Pancreas (tissue), 10 donors: ENCODE data around the gene BABAM2. TPM values are rescaled to one million over a fixed set of nuclear protein-coding genes. Genes with fewer than 3 reads are reported as not detected.

Experiments
- ATAC-seq, 4 donors: fragments of 200-7000 bp; cut with Tn5 transposase; one replicate each; pipeline versions ENCODE4 v1.8.0 to v1.9.1; 2020; ENCODE audit warnings: mild to moderate bottlenecking in 4 of 4, moderate library complexity in 4 of 4
- DNase-seq, 6 donors: peaks; one replicate each; pipeline ENCODE4 v3.0.0-alpha.2; 2020
- FAIRE-seq: peaks from 2 replicates; lab custom pipeline; 2012; peaks lifted over from hg19 to GRCh38; lab: Jason Lieb, UNC
- H3K27ac ChIP-seq, 4 donors: fragments of 200-600 bp; sonication (generic); 1 replicate in 3 of 4; 2 replicates in 1 of 4; pipeline versions ENCODE4 v1.5.0 to v1.8.0; 2020
- H3K27me3 ChIP-seq, 4 donors: fragments of 200-600 bp; one replicate each; pipeline ENCODE4 v1.8.0; 2021
- H3K36me3 ChIP-seq, 3 donors: fragments of 200-600 bp; sonication (generic) in 1 of 3; one replicate each; pipeline versions ENCODE4 v1.5.0 to v1.8.0; 2020 to 2021
- H3K4me1 ChIP-seq, 3 donors: fragments of 200-600 bp; one replicate each; pipeline ENCODE4 v1.8.0; 2021
- H3K4me3 ChIP-seq, 4 donors: fragments of 200-600 bp; sonication (generic) in 2 of 4; one replicate each; pipeline versions ENCODE4 v1.5.0 to v1.8.0; 2020 to 2021
- H3K9me3 ChIP-seq, 4 donors: fragments of 200-600 bp; one replicate each; pipeline ENCODE4 v1.8.0; 2021
- WGBS, 2 donors: extraction: QIAGEN DNeasy Blood & Tissue Kit; methylation state at CpG; one replicate each; pipeline ENCODE4 v1.1.7; 2013; 5-methylcytosine and 5-hydroxymethylcytosine counted together
- intact Hi-C, 3 donors: fragments of 100-400 bp; cut with DNase I; formaldehyde crosslinking; loops; one replicate each; pipeline versions ENCODE4 v1.11.1 to v1.14.2; 2022
- polyA plus RNA-seq, 2 donors: library from polyadenylated mRNA; stranded (reverse); fragments of 200-250 nt; gene quantifications; one replicate each; pipeline ENCODE4 v1.2.3, GENCODE V29; 2013
- total RNA-seq, 6 donors: library from RNA; stranded (reverse); fragmentation: NEBNext Ultra II Directional in 4 of 6; extraction: Animal tissue kit (Norgen Biotek cat#: 25700) in 4 of 6; gene quantifications; one replicate each; pipeline versions ENCODE4 v1.2.1 to v1.2.4, GENCODE V29; 2021 to 2023
- TF ChIP-seq, protein P1 (sequence below), 4 donors: fragments of 200-600 bp; sonication (generic) in 3 of 4; IDR thresholded peaks; one replicate each; pipeline versions ENCODE4 v1.5.0 to v1.8.0; 2021; ENCODE audit warnings: antibody characterized with exemption in 4 of 4
- donor health status: healthy with polysubstance abuse.
- donor health status: DM: no; HTN: no; CAD: no; lungs with moderate emphysema.
- donor health status: DM: no; HTN: no; CAD: no.
- donor health status: control.
- donor health status: control.
- donor health status: Bipolar disorder and iron deficiency.
- donor health status: DM: yes; HTN: yes; CAD: no.
- donor health status: DM: no; HTN: no; CAD: no.
- donor health status: DM: no; HTN: no; CAD: no.
- donor health status: DM: yes; HTN: yes; CAD: no.

Gene BABAM2
- total and polyA plus RNA-seq, 8 donors, result 9.4 to 21.3 (median 15.6) TPM

DNA sequence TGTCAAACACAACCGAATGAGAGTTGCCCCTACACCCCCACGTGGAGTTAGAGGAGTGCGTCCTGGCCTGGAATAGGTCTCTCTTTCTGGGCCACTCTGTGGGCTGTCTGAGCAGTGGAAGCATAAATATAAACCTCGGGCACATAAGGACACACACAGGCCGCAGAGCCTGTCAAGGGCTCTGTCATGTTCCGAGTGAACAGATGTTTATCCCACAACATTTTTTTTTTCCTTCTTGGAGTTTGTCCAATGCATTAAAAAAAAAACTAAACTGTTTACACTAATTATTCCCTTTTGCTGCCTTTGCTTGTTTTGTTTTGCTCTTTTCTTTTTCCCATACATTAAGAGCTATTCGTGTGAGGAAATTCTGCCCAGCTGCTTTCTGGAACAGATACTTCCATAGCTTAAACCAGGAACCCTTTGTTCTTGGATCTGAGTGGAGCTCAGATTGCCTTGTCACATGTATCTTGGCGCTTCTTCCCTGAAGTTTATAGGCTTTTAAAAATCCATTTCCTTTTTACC, 273.8 kb downstream of the BABAM2 start:
- Histone ChIP-seq H3K4me1 (peaks cover 0 to 16% (median 0%) of the 10 kb centered on the region in 3 donors), H3K9me3 (no peaks in the 10 kb centered on the region), H3K36me3 (no peaks in the 10 kb centered on the region), H3K27me3 (no peaks in the 10 kb centered on the region), H3K27ac (no peak overlapping the region), H3K4me3 (no peak overlapping the region)
- FAIRE-seq (no peak), DNase-seq (no peak), ATAC-seq (peak; percentile 46 to 74 (median 62))
- intact Hi-C loops, result no loop called here
- 34 to 37% methylated on average over 8 of the region's 8 CpGs for WGBS, 2 donors
- TF ChIP-seq, protein P1, sequence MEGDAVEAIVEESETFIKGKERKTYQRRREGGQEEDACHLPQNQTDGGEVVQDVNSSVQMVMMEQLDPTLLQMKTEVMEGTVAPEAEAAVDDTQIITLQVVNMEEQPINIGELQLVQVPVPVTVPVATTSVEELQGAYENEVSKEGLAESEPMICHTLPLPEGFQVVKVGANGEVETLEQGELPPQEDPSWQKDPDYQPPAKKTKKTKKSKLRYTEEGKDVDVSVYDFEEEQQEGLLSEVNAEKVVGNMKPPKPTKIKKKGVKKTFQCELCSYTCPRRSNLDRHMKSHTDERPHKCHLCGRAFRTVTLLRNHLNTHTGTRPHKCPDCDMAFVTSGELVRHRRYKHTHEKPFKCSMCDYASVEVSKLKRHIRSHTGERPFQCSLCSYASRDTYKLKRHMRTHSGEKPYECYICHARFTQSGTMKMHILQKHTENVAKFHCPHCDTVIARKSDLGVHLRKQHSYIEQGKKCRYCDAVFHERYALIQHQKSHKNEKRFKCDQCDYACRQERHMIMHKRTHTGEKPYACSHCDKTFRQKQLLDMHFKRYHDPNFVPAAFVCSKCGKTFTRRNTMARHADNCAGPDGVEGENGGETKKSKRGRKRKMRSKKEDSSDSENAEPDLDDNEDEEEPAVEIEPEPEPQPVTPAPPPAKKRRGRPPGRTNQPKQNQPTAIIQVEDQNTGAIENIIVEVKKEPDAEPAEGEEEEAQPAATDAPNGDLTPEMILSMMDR (IDR thresholded peaks at IDR 0.05), result no peak

- Histone ChIP-seq H3K27me3 (no peaks in the 10 kb centered on the region), H3K4me1 (peaks cover 0 to 16% (median 0%) of the 10 kb centered on the region in 3 donors), H3K9me3 (no peaks in the 10 kb centered on the region), H3K36me3 (no peaks in the 10 kb centered on the region), H3K4me3 (no peak overlapping the region), H3K27ac (no peak overlapping the region)
- TF ChIP-seq, protein P1 (IDR thresholded peaks at IDR 0.05), result no peak
- 92 to 93% methylated on average over 5 of the region's 5 CpGs for WGBS, 2 donors
- no peak for FAIRE-seq
- DNase-seq, result no peak
- intact Hi-C loops, result no loop called here
- ATAC-seq, result no peak
Measured at GRCh38 chr2:28165087-28165635, 274.6 kb downstream of the BABAM2 start.

GRCh38 chr2:28166956-28167355, 276.4 kb downstream of the BABAM2 start:
- intact Hi-C loops, result no loop called here
- Histone ChIP-seq H3K4me3 (no peak overlapping the region), H3K4me1 (peaks cover 0 to 12% (median 0%) of the 10 kb centered on the region in 3 donors), H3K9me3 (no peaks in the 10 kb centered on the region), H3K27ac (no peak overlapping the region), H3K27me3 (no peaks in the 10 kb centered on the region), H3K36me3 (no peaks in the 10 kb centered on the region)
- DNase-seq (no peak), ATAC-seq (no peak), FAIRE-seq (no peak)
- 96 to 97% methylated on average over 2 of the region's 2 CpGs for WGBS, 2 donors
- TF ChIP-seq, protein P1 (IDR thresholded peaks at IDR 0.05), result no peak

DNA sequence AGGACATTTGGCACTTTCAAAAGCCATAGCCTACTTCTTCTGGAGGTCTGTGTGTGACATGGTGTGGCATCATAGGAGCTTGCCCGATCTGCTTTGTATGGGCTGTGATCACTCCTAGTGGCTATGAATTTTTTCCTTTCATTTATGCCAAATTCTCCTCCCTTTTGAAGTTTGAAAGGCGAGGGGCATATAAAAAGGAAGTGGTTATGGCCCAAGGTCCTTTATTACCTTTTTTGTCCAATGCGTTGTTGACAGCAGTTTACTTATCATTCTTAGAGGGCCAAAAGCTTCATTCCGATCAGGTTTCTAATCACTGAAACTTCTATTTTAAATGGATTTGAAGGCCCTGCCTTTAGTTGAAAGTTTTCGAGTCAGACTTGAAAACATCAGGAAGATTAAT, 277.8 kb downstream of the BABAM2 start:
- Histone ChIP-seq H3K4me3 (no peak overlapping the region), H3K27ac (no peak overlapping the region), H3K36me3 (no peaks in the 10 kb centered on the region), H3K27me3 (no peaks in the 10 kb centered on the region), H3K4me1 (peaks cover 0 to 12% (median 0%) of the 10 kb centered on the region in 3 donors), H3K9me3 (no peaks in the 10 kb centered on the region)
- DNase-seq, result no peak
- WGBS, 2 donors, result 94 to 95% methylated on average over 5 of the region's 5 CpGs
- TF ChIP-seq, protein P1 (IDR thresholded peaks at IDR 0.05), result no peak
- ATAC-seq, result no peak
- intact Hi-C loops, result no loop called here
- FAIRE-seq, result no peak

- Histone ChIP-seq H3K36me3 (no peaks in the 10 kb centered on the region), H3K27ac (no peak overlapping the region), H3K27me3 (no peaks in the 10 kb centered on the region), H3K4me1 (peaks cover 0 to 2% (median 0%) of the 10 kb centered on the region in 3 donors), H3K9me3 (no peaks in the 10 kb centered on the region), H3K4me3 (no peak overlapping the region)
- DNase-seq (no peak), ATAC-seq (no peak), FAIRE-seq (no peak)
- 64 to 74% methylated on average over 3 of the region's 3 CpGs for WGBS, 2 donors
- intact Hi-C loops, result no loop called here
- TF ChIP-seq, protein P1 (IDR thresholded peaks at IDR 0.05), result no peak
Measured at GRCh38 chr2:28169492-28169891, 279.0 kb downstream of the BABAM2 start.
